T47D (cell line): ENCODE measurements around the gene PIBF1.

Experiments used
- DNase-seq, 2 experiments: peaks; one replicate each; pipeline versions ENCODE4 v3.0.0 to v3.0.0-alpha.2; 2011 to 2012; ENCODE audit warnings: low read depth in 1 of 2, low spot score in 1 of 2
- JUND ChIP-seq: IDR thresholded peaks from 2 replicates; pipeline ENCODE4 v1.6.1; 2012; ENCODE audit warnings: low read depth
- in situ Hi-C: cut with HindIII; loops from 2 replicates; pipeline ENCODE4 v1.10.0; 2016; ENCODE audit warnings: low sequenced_read_pairs, low pct_unique_long_range_greater_than_20kb

The PIBF1 gene

DNA sequence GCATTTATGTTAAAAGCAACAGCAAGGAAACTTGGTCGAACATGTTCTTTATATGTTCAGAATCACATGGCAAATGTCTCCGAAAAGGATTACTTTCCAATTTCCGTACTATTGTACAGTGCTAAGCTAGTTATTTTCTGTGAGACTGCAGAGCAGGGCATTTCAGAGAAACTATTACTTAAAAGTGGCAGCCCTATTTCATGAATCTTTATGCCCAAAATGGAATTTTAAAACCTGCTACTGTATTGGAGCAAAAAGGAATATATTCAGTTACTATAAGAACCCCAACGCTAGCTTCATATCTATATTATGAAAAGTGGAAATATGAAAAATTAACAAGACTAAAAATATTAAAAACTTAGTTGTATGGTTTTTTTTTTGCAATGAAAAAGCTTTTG, 274.6 kb downstream of the PIBF1 start:
- in situ Hi-C loops = no loop called here
- no peak for TF ChIP-seq JUND
- no peak for DNase-seq

GRCh38 chr13:73057284-73058063, 275.5 kb downstream of the PIBF1 start:
- TF ChIP-seq JUND = no peak
- in situ Hi-C loops = no loop called here
- DNase-seq = no peak

- DNase-seq = no peak
- TF ChIP-seq JUND = no peak
- in situ Hi-C loops = no loop called here
Measured at GRCh38 chr13:73058064-73058313, 276.1 kb downstream of the PIBF1 start.

- no peak for DNase-seq
Measured at GRCh38 chr13:73058432-73058735, 276.5 kb downstream of the PIBF1 start.

GRCh38 chr13:73058736-73059459, 277.0 kb downstream of the PIBF1 start, which contains the start of gene KLF5:
Gene KLF5 (plus strand): TSS chr13:73059005. CDS start chr13:73059328, 323 bp downstream.
- in situ Hi-C loops = no loop called here
- no peak for TF ChIP-seq JUND
- peak; percentile 93 to 96 for DNase-seq

More at GRCh38 chr13:73058432-73058735, 276.5 kb downstream of the PIBF1 start:
- in situ Hi-C loops = no loop called here
- no peak for TF ChIP-seq JUND

GRCh38 chr13:73059460-73060250, 277.7 kb downstream of the PIBF1 start:
- in situ Hi-C loops = no loop called here
- peak; percentile 57 to 77 for DNase-seq
- no peak for TF ChIP-seq JUND

DNA sequence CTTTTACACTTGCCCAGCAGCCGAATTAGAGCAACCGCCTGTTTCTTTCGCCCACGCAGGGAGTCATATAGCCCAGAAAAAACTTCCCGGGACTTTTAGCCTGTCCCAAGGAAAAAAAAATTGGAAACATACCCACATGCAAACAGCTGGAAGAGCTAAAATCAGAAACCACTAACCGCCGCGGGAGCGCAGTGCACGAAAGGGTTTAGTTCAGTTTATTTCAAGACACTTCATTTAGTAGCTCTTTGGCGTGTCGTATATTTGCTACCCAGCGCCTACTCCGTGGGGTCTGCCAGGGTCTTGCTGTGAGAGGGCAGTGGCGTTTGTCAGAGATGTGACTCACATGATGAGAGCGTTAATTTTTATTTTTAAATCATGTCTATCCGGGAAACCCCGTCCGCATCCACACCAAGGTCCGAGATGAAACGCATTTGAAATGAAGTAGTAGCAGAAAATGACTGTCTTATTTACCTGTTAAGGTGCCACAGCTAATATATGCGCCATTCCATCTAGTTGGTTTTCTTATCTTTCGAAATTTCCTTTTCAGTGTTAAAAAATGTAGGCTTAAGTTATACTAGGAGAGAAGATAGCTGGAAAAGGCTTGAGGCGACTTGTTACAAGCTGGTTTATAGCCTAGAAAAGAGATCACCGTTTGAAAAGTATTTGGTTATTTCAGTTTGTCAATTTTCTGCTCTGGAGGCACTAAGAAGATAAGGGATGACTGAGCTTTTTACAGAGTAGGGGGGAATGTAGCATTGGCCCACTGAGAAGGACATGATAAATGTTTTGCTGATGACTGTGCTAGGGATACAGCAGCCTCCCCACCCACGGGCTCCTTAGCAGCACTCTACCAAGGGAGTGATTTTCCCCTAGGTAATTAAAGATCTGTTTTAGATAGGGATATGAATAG, 278.6 kb downstream of the PIBF1 start:
- in situ Hi-C loops = no loop called here
- DNase-seq = peak; percentile 4 to 16

DNA sequence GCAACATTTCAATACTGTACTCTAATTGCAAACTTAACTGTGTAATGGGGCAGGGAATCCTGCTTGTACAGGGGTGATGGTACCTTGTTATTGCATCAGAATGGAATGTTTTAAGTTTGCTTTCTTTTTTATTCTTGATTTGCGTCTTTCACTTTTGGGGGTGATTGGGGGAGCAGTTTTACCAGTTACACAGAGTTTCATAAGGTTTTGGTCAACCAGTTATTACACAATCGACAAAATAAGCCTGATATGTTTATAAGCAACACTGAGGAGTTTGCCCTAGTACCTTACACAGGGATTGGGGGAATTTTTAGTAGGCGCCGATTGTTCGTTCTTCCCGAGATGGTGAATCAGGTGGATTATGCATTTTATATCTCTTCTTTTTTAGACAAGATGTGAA, 279.5 kb downstream of the PIBF1 start:
- DNase-seq = no peak
- in situ Hi-C loops = no loop called here
- no peak for TF ChIP-seq JUND

More for the DNA sequence above, 278.6 kb downstream of the PIBF1 start:
- TF ChIP-seq JUND = no peak

DNA sequence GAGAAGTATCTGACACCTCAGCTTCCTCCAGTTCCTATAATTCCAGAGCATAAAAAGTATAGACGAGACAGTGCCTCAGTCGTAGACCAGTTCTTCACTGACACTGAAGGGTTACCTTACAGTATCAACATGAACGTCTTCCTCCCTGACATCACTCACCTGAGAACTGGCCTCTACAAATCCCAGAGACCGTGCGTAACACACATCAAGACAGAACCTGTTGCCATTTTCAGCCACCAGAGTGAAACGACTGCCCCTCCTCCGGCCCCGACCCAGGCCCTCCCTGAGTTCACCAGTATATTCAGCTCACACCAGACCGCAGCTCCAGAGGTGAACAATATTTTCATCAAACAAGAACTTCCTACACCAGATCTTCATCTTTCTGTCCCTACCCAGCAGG, 279.9 kb downstream of the PIBF1 start:
- in situ Hi-C loops = no loop called here
- DNase-seq = no peak
- no peak for TF ChIP-seq JUND

- no peak for TF ChIP-seq JUND
- DNase-seq = no peak
- in situ Hi-C loops = no loop called here
Measured at GRCh38 chr13:73062468-73062867, 280.5 kb downstream of the PIBF1 start.

DNA sequence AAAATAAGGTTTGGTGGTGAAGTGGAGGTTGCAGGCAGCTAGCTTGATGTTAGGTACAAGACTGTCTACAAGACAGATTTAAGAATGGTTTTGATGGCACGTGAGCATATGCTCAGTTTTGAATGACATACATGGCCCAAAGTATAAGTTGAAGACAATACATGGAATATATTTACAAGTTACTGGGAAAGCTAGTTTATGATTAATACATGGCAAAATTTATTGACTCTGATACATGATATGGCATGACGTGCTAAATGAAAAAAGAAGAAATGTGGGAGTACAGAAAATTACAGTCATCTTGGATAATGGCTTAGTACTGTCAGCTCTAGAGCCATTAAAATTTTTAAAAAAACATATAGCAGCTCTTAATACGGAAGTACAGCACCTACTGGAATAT, 281.2 kb downstream of the PIBF1 start:
- no peak for DNase-seq
- TF ChIP-seq JUND = no peak
- in situ Hi-C loops = no loop called here

GRCh38 chr13:73065036-73065435, 283.1 kb downstream of the PIBF1 start:
- DNase-seq = no peak
- in situ Hi-C loops = no loop called here
- TF ChIP-seq JUND = no peak
